OCI-M1 (cell line): ENCODE results near the gene IFT52.

Experiments
- DNase-seq: peaks from one replicate; lab custom pipeline; 2025; lab: John Stamatoyannopoulos, UW

Gene IFT52

DNA sequence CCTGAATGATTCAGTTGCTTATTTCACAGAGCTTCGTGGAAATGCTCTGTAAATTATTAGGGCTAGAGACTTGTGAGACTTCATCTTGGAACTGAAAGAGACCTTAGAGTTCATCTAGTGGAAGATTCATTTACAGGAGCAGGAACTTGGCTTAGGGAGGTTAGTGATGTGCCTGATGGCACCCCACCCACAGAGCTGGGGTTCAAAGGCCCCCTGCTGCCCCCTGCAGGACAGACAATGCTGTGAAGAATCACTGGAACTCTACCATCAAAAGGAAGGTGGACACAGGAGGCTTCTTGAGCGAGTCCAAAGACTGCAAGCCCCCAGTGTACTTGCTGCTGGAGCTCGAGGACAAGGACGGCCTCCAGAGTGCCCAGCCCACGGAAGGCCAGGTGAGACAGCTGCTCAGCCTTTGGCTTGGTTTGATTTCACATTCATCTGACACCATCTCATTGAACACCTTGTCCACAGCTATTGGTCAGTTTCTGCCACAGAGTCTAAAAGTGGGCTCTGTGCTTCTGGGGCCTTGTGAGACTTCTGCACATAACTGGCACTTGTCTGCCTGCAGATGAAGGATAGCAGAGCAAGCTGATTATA, 101.3 kb downstream of the IFT52 start:
- DNase-seq, result peak; percentile 66

DNA sequence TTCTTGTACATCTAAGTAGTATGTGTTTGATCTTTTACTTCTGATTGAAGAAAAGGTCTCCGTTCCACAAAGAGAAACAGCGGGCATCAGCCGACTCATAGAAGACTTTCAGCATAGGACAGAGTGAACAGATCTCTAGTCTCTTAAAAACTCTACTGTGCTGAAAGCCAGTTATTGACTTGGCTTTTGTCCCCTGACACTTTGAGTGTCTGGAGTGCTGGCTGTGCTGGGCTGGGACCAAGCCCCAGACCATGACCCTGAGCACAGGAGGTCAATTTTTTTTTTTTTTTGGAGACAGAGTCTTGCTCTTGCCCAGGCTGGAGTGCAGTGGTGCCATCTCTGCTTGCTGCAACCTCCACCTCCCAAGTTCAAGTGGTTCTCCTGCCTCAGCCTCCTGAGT, 104.0 kb downstream of the IFT52 start:
- DNase-seq, result no peak

DNA sequence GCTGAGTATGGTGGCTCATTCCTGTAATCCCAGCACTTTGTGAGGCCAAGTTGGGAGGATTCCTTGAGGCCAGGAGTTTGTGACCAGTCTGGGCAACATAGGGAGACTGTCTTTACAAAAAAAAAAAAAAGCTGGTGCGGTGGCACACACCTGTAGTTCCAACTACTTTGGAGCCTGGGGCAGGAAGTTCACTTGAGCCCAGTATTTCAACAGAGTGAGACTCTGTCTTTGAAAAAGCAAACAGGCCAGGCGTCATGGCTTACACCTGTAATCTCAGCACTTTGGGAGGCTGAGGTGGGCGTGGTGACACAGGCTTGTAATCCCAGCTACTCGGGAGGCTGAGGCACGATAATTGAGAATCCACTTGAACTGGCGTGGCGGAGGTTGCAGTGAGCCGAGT, 104.8 kb downstream of the IFT52 start:
- no peak for DNase-seq
